Esophagus squamous epithelium (tissue), 4 donors: ENCODE results near the gene SERPINA4.

Experiments used
- CTCF ChIP-seq, 6 experiments: fragments of 450-650 bp in 4 of 6; fragments of 200-600 bp in 2 of 6; sonication (generic) in 2 of 6; IDR thresholded peaks; one replicate each; pipeline ENCODE4 v1.5.1; 2016 to 2019; ENCODE audit warnings: antibody characterized with exemption in 6 of 6, mild to moderate bottlenecking in 4 of 6, moderate library complexity in 4 of 6
- POLR2A ChIP-seq, 4 donors: fragments of 450-650 bp; IDR thresholded peaks; one replicate each; pipeline ENCODE4 v1.6.1; 2017; ENCODE audit warnings: antibody characterized with exemption in 4 of 4, mild to moderate bottlenecking in 4 of 4, moderate library complexity in 3 of 4

- TF ChIP-seq CTCF (IDR thresholded peaks at IDR 0.05), result peak; percentile 69 to 96 (median 84)
- no peak for TF ChIP-seq POLR2A (IDR thresholded peaks at IDR 0.05)
These were observed 11.9 kb upstream of the SERPINA4 start for GRCh38 chr14:94548999-94549985.
